C4-2B (cell line): ENCODE results near the gene CFAP45.

ENCODE experiments used
- CTCF ChIP-seq: fragments of 450-650 bp; conservative IDR thresholded peaks from 2 replicates; pipeline ENCODE4 v1.5.1; 2017; ENCODE audit warnings: mild to moderate bottlenecking
- ZFX ChIP-seq: fragments of 450-650 bp; IDR thresholded peaks from 2 replicates; pipeline ENCODE4 v1.6.1; 2017

- TF ChIP-seq CTCF (no peak), ZFX (no peak)
These were observed 38.4 kb upstream of the CFAP45 start for GRCh38 chr1:159938211-159938852.
